Measurements from ENCODE around the gene UAP1L1. TPM values are rescaled to one million over a fixed set of nuclear protein-coding genes. Genes with fewer than 3 reads are reported as not detected.

Gene UAP1L1
- total RNA-seq, 2 experiments from 2014 or later: 6.5 to 6.8 TPM

GRCh38 chr9:137085920-137086530, 8.7 kb downstream of the UAP1L1 start:
- H3K9me3 ChIP-seq (ENCODE audit: control insufficient read depth in 1 of 2, insufficient read depth in 1 of 2, low read length in 2 of 2): no peaks in the 10 kb centered on the region
- peaks cover 22% of the 10 kb centered on the region for H3K4me1 ChIP-seq (ENCODE audit: insufficient read depth, low read length)
- ATAC-seq (ENCODE audit: poor library complexity): no peak
- POLR2A ChIA-PET: interaction anchor here (0.7 to 4.2 kb wide), 28 partner anchors 9 to 385 kb away, joined by 3 to 89 read pairs (median 7); partner anchors contain the start of genes ANAPC2, EXD3, FUT7 and NELFB
- no peaks in the 10 kb centered on the region for H3K9me3 Mint-ChIP-seq
- H3K4me3 Mint-ChIP-seq: peak overlapping the region; percentile 93
- H3K36me3 Mint-ChIP-seq (ENCODE audit: low read depth): peaks cover 41% of the 10 kb centered on the region
- peak in 8 of 14 experiments; percentile 10 to 66 (median 22) for DNase-seq
- peak overlapping the region; percentile 30 to 79 for H3K27ac ChIP-seq (ENCODE audit: low read depth in 1 of 2, low read length in 2 of 2)
- no peaks in the 10 kb centered on the region for H3K27me3 ChIP-seq (ENCODE audit: control insufficient read depth in 1 of 2, insufficient read depth in 2 of 2, low read length in 2 of 2)
- peaks cover 16% of the 10 kb centered on the region for H3K36me3 ChIP-seq (ENCODE audit: insufficient read depth, low read length)
- TF ChIP-seq CTCF (IDR thresholded peaks at IDR 0.05): no peak
- peaks cover 32% of the 10 kb centered on the region for H3K4me1 Mint-ChIP-seq (ENCODE audit: low read depth)
- H3K4me3 ChIP-seq (ENCODE audit: low read length): peak overlapping the region; percentile 71
- CTCF ChIA-PET: interaction anchor here (0.8 to 2.0 kb wide), 13 partner anchors 9 to 299 kb away, joined by 3 to 20 read pairs (median 4); partner anchors contain the start of genes C8G, FBXW5, NRARP and SAPCD2
- intact Hi-C loops (cut with DNase I, micrococcal nuclease): loop anchor here (1.0 to 5.0 kb wide), 4 partner anchors 15 to 604 kb away; partner anchors contain the start of genes SAPCD2 (in 1 of the 2) and SEC16A (in 1 of the 2)
- H3K27ac Mint-ChIP-seq: peak overlapping the region; percentile 89
- H3K27me3 Mint-ChIP-seq: no peaks in the 10 kb centered on the region

GRCh38 chr9:137086531-137087408, 9.5 kb downstream of the UAP1L1 start, which contains the start of gene MAN1B1:
Gene MAN1B1 (plus strand): TSS chr9:137086985. CDS start chr9:137087000, 15 bp downstream.
- Histone ChIP-seq H3K9me3 (ENCODE audit: control insufficient read depth in 1 of 2, insufficient read depth in 1 of 2, low read length in 2 of 2) (no peaks in the 10 kb centered on the region), H3K4me1 (ENCODE audit: insufficient read depth, low read length) (peaks cover 22% of the 10 kb centered on the region), H3K4me3 (ENCODE audit: low read length) (peak within 1 kb of the TSS; percentile 71), H3K27ac (ENCODE audit: low read depth in 1 of 2, low read length in 2 of 2) (peak within 1 kb of the TSS; percentile 79 to 90), H3K36me3 (ENCODE audit: insufficient read depth, low read length) (peaks cover 20% of the 10 kb centered on the region), H3K27me3 (ENCODE audit: control insufficient read depth in 1 of 2, insufficient read depth in 2 of 2, low read length in 2 of 2) (no peaks in the 10 kb centered on the region)
- ATAC-seq (ENCODE audit: poor library complexity) (peak; percentile 79), DNase-seq (peak; percentile 98 to 100 (median 100))
- no peak for TF ChIP-seq CTCF (IDR thresholded peaks at IDR 0.05)
- Mint-ChIP-seq H3K4me1 (ENCODE audit: low read depth) (peaks cover 32% of the 10 kb centered on the region), H3K9me3 (no peaks in the 10 kb centered on the region), H3K36me3 (ENCODE audit: low read depth) (peaks cover 46% of the 10 kb centered on the region), H3K4me3 (peak within 1 kb of the TSS; percentile 93), H3K27ac (peak within 1 kb of the TSS; percentile 89), H3K27me3 (no peaks in the 10 kb centered on the region)
- POLR2A ChIA-PET: interaction anchor here (0.7 to 4.2 kb wide), 32 partner anchors 9 to 386 kb away, joined by 3 to 89 read pairs (median 6); partner anchors contain the start of genes ANAPC2, EXD3, FUT7 and NELFB
- CTCF ChIA-PET: interaction anchor here (0.6 to 2.0 kb wide), 16 partner anchors 9 to 359 kb away, joined by 3 to 20 read pairs (median 4); partner anchors contain the start of genes AJM1, C8G, FBXW5 and NRARP
- intact Hi-C loops (cut with DNase I, micrococcal nuclease): loop anchor here (1.0 to 5.0 kb wide), 4 partner anchors 16 to 604 kb away; partner anchors contain the start of genes DPP7 (in 1 of the 2), SAPCD2 (in 1 of the 2) and SEC16A (in 1 of the 2)

All from CD4-positive, alpha-beta T cell (primary cell).